ENCODE measurements around the gene RACK1.

RACK1 gene

DNA sequence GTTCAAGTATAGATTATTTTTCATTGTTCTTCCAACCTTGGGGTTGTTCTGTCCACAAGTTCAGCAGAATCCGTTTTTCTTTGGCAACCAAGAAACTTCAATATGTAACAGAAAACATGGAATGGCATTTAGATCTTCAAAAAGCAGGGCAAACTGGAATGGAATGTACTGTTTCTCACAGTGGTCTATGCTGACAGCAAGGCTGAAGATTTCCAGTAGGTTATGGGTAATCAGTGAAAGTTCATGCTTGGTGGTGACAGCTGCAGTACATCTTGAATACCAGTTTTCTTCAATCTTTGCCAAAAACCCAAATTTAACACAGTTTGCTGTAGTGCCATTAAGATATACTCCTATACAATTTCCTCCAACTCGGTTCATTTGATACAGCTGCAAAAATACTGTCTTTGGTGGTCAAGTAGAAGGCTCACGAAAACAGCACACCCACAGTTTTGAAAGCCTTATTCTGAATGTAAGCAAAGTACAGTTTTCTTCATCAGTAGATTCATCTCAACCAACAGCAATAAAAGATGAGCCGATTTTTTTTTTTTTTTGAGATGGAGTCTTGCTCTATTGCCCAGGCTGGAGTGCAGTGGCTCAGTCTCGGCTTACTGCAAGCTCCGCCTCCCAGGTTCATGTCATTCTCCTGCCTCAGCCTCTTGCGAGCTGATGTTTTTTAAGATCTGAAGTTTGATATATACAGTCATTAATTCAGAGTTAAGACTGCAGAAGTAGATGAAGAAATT is 12.3 kb upstream of the RACK1 start:
- Histone ChIP-seq H3K36me3 (ENCODE audit: control insufficient read depth, insufficient read depth, low read length) (peaks cover 4% of the 10 kb centered on the region), H2BK5ac (ENCODE audit: low read length) (no peak overlapping the region), H3K18ac (ENCODE audit: low read length) (no peak overlapping the region), H3K23ac (ENCODE audit: low read length) (no peak overlapping the region), H2BK120ac (ENCODE audit: low read depth, low read length) (no peak overlapping the region), H2AK5ac (ENCODE audit: low read length) (no peak overlapping the region), H4K8ac (ENCODE audit: low read depth, low read length) (no peak overlapping the region), H3K27ac (ENCODE audit: low read depth, low read length) (no peak overlapping the region), H3K27me3 (ENCODE audit: insufficient read depth, low read length, poor library complexity) (no peaks in the 10 kb centered on the region), H3K9ac (ENCODE audit: low read length) (no peak overlapping the region), H3K79me2 (ENCODE audit: control insufficient read depth, insufficient read depth, low read length) (peaks cover 44% of the 10 kb centered on the region), H3K4me1 (ENCODE audit: control insufficient read depth, low read depth, low read length) (peaks cover 4% of the 10 kb centered on the region), H2BK15ac (replicated peaks; ENCODE audit: low read depth) (no peak overlapping the region), H4K5ac (ENCODE audit: low read length) (no peak overlapping the region), H3K4ac (ENCODE audit: low read depth, low read length) (no peak overlapping the region), H3K56ac (ENCODE audit: low read length) (no peak overlapping the region), H3K4me2 (ENCODE audit: low read length) (no peak overlapping the region), H3K79me1 (ENCODE audit: low read length) (peaks cover 25% of the 10 kb centered on the region), H3K4me3 (ENCODE audit: low read length) (no peak overlapping the region)
- no CpG with 5 or more reads among the region's 7 CpGs for WGBS (ENCODE audit: extremely low coverage, insufficient coverage, low lambda C conversion rate)
- DNase-seq = no peak

DNA sequence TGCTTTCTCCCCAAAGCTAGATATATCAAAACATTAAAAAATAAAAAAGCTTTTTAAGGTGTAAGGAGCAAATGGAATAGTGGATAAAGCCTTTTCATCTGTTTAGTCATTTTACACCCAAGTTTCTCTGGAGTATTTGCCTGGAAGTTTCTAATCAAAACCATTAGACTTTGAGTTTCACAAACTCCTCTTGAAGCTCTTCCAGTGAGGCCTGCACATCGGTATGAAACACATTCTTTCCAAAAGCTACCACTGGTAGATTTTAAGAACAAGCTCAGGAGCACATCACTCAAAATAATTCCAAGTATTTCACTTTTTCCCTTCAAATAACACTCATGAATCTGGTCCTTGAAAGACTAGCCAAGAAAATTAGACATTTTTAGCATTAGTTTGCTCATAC is 11.6 kb upstream of the RACK1 start:
- no CpG with 5 or more reads among the region's 1 CpG for WGBS (ENCODE audit: extremely low coverage, insufficient coverage, low lambda C conversion rate)
- Histone ChIP-seq H2AK5ac (ENCODE audit: low read length) (no peak overlapping the region), H3K23ac (ENCODE audit: low read length) (no peak overlapping the region), H3K4me2 (ENCODE audit: low read length) (no peak overlapping the region), H3K79me2 (ENCODE audit: control insufficient read depth, insufficient read depth, low read length) (peaks cover 50% of the 10 kb centered on the region), H3K27me3 (ENCODE audit: insufficient read depth, low read length, poor library complexity) (no peaks in the 10 kb centered on the region), H4K5ac (ENCODE audit: low read length) (no peak overlapping the region), H3K9ac (ENCODE audit: low read length) (no peak overlapping the region), H3K56ac (ENCODE audit: low read length) (no peak overlapping the region), H2BK120ac (ENCODE audit: low read depth, low read length) (no peak overlapping the region), H3K79me1 (ENCODE audit: low read length) (peaks cover 26% of the 10 kb centered on the region), H3K4ac (ENCODE audit: low read depth, low read length) (no peak overlapping the region), H3K27ac (ENCODE audit: low read depth, low read length) (no peak overlapping the region), H2BK15ac (replicated peaks; ENCODE audit: low read depth) (no peak overlapping the region), H3K4me3 (ENCODE audit: low read length) (no peak overlapping the region), H3K4me1 (ENCODE audit: control insufficient read depth, low read depth, low read length) (peaks cover 3% of the 10 kb centered on the region), H2BK5ac (ENCODE audit: low read length) (no peak overlapping the region), H4K8ac (ENCODE audit: low read depth, low read length) (no peak overlapping the region), H3K36me3 (ENCODE audit: control insufficient read depth, insufficient read depth, low read length) (peaks cover 7% of the 10 kb centered on the region), H3K18ac (ENCODE audit: low read length) (no peak overlapping the region)
- DNase-seq = no peak

GRCh38 chr5:181248277-181248676 is 4.6 kb upstream of the RACK1 start:
- H3K4me2 ChIP-seq (ENCODE audit: low read length) = peak overlapping the region; percentile 89
- H3K56ac ChIP-seq (ENCODE audit: low read length) = peak overlapping the region; percentile 97
- no peak overlapping the region for H3K4ac ChIP-seq (ENCODE audit: low read depth, low read length)
- no peak overlapping the region for H3K27ac ChIP-seq (ENCODE audit: low read depth, low read length)
- H3K9ac ChIP-seq (ENCODE audit: low read length) = peak overlapping the region; percentile 98
- H3K27me3 ChIP-seq (ENCODE audit: insufficient read depth, low read length, poor library complexity) = no peaks in the 10 kb centered on the region
- peak overlapping the region; percentile 71 for H3K4me3 ChIP-seq (ENCODE audit: low read length)
- H4K8ac ChIP-seq (ENCODE audit: low read depth, low read length) = no peak overlapping the region
- H2BK120ac ChIP-seq (ENCODE audit: low read depth, low read length) = no peak overlapping the region
- peaks cover 8% of the 10 kb centered on the region for H3K4me1 ChIP-seq (ENCODE audit: control insufficient read depth, low read depth, low read length)
- no peak overlapping the region for H2AK5ac ChIP-seq (ENCODE audit: low read length)
- no peak overlapping the region for H4K5ac ChIP-seq (ENCODE audit: low read length)
- no peak overlapping the region for H2BK5ac ChIP-seq (ENCODE audit: low read length)
- H2BK15ac ChIP-seq (replicated peaks; ENCODE audit: low read depth) = no peak overlapping the region
- DNase-seq = no peak
- peaks cover 3% of the 10 kb centered on the region for H3K36me3 ChIP-seq (ENCODE audit: control insufficient read depth, insufficient read depth, low read length)
- peaks cover 17% of the 10 kb centered on the region for H3K79me1 ChIP-seq (ENCODE audit: low read length)
- H3K18ac ChIP-seq (ENCODE audit: low read length) = no peak overlapping the region
- peaks cover 71% of the 10 kb centered on the region for H3K79me2 ChIP-seq (ENCODE audit: control insufficient read depth, insufficient read depth, low read length)
- no CpG with 5 or more reads among the region's 4 CpGs for WGBS (ENCODE audit: extremely low coverage, insufficient coverage, low lambda C conversion rate)
- no peak overlapping the region for H3K23ac ChIP-seq (ENCODE audit: low read length)

DNA sequence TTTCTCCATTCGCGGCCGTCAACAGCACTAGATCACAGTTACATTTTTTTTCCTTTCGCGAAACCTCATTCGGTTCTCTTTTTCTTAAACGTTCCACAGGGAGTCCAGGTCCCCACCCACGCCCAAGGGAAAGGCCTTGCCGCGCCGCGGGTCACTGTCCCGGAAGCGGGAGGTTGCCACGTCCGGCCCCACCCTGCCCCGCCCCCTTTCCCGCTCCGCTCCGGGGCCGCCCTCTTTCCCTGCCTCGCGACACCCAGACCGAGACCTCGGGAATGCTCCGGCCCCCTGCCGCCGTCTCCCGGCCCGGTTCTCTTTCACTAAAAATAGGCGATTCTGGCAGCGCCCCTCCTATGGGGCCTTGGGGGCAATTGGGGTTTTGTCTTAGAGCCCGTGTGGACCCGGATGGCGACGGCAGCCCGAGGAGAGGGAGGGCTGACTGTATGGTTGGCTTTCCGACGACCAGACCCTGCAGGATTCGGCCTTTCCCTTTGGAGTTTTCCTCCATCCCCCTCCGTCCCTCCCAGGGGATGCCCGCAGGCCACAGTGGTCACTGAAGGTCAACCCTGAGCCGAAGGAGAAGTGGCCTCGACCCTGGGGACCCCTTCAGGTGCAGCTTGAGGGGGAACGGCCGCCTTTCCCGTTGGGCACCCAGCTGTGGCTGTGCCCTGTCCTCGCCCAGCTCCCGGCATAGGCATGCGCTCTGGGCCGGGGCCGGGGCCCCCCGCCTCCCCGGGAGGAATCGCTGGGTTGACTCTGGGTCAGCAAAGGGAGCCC is 2.8 kb upstream of the RACK1 start:
- H3K4me1 ChIP-seq (ENCODE audit: control insufficient read depth, low read depth, low read length) = peaks cover 11% of the 10 kb centered on the region
- H2AK5ac ChIP-seq (ENCODE audit: low read length) = peak overlapping the region; percentile 79
- no peak overlapping the region for H2BK15ac ChIP-seq (replicated peaks; ENCODE audit: low read depth)
- peak overlapping the region; percentile 85 for H3K4me2 ChIP-seq (ENCODE audit: low read length)
- H3K18ac ChIP-seq (ENCODE audit: low read length) = peak overlapping the region; percentile 77
- peak overlapping the region; percentile 99 for H3K9ac ChIP-seq (ENCODE audit: low read length)
- H3K27me3 ChIP-seq (ENCODE audit: insufficient read depth, low read length, poor library complexity) = no peaks in the 10 kb centered on the region
- DNase-seq = peak; percentile 91
- H3K36me3 ChIP-seq (ENCODE audit: control insufficient read depth, insufficient read depth, low read length) = peaks cover 14% of the 10 kb centered on the region
- peak overlapping the region; percentile 90 for H3K4ac ChIP-seq (ENCODE audit: low read depth, low read length)
- H3K23ac ChIP-seq (ENCODE audit: low read length) = peak overlapping the region; percentile 92
- H3K79me2 ChIP-seq (ENCODE audit: control insufficient read depth, insufficient read depth, low read length) = peaks cover 74% of the 10 kb centered on the region
- H4K8ac ChIP-seq (ENCODE audit: low read depth, low read length) = no peak overlapping the region
- H2BK120ac ChIP-seq (ENCODE audit: low read depth, low read length) = peak overlapping the region; percentile 7
- peak overlapping the region; percentile 75 for H2BK5ac ChIP-seq (ENCODE audit: low read length)
- H4K5ac ChIP-seq (ENCODE audit: low read length) = no peak overlapping the region
- no CpG with 5 or more reads among the region's 55 CpGs for WGBS (ENCODE audit: extremely low coverage, insufficient coverage, low lambda C conversion rate)
- H3K4me3 ChIP-seq (ENCODE audit: low read length) = peak overlapping the region; percentile 91
- peak overlapping the region; percentile 99 for H3K56ac ChIP-seq (ENCODE audit: low read length)
- peak overlapping the region; percentile 89 for H3K27ac ChIP-seq (ENCODE audit: low read depth, low read length)
- peaks cover 14% of the 10 kb centered on the region for H3K79me1 ChIP-seq (ENCODE audit: low read length)

DNA sequence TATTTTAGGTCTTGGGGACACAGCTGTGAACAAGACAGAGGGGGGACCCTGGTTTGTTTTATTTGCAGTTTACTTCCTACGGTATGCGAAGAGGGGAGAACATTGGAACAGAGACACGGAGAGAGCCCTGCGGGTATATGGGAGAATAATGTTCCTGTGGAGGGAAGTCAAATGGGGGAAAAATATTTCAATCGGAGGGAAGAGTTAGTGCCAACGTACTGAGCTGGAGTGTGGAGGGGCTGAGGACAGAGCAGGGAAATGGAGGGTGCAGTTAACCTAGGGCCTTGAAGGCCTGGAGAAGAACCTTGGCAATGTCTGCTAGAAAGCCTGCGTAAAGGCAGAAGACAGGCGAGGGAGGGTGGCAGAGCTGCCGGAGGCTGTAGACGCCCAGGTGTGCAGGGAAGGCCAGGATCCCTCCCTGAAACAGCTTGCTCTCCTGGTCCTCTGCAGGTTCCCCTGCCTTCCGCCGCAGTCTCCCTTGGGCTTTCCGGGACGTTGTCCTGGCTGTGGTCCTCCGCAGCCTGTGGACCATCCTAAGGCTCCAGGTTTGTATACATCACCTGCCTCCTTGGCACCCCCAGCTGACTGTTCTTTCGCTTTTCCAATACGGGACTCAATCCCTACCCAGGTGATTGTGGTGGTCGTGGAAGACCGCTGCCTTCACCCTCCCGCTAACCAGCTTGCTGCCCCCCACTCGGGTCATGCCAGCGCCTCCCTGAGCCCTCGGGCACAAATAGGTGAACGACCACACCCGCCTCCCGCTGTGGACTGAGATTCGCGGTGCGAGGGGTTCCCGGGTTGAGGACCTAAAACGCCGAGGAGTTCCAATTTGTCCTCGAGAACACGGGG is 1.9 kb upstream of the RACK1 start:
- Histone ChIP-seq H3K23ac (ENCODE audit: low read length) (peak overlapping the region; percentile 67), H4K5ac (ENCODE audit: low read length) (no peak overlapping the region), H3K56ac (ENCODE audit: low read length) (peak overlapping the region; percentile 86), H3K18ac (ENCODE audit: low read length) (peak overlapping the region; percentile 29), H3K27me3 (ENCODE audit: insufficient read depth, low read length, poor library complexity) (no peaks in the 10 kb centered on the region), H3K4ac (ENCODE audit: low read depth, low read length) (peak overlapping the region; percentile 90), H2BK120ac (ENCODE audit: low read depth, low read length) (peak overlapping the region; percentile 7), H2BK5ac (ENCODE audit: low read length) (peak overlapping the region; percentile 34), H3K79me2 (ENCODE audit: control insufficient read depth, insufficient read depth, low read length) (peaks cover 75% of the 10 kb centered on the region), H2AK5ac (ENCODE audit: low read length) (peak overlapping the region; percentile 15), H3K4me1 (ENCODE audit: control insufficient read depth, low read depth, low read length) (peaks cover 13% of the 10 kb centered on the region), H3K79me1 (ENCODE audit: low read length) (peaks cover 14% of the 10 kb centered on the region), H3K9ac (ENCODE audit: low read length) (peak overlapping the region; percentile 76), H4K8ac (ENCODE audit: low read depth, low read length) (no peak overlapping the region), H2BK15ac (replicated peaks; ENCODE audit: low read depth) (no peak overlapping the region), H3K27ac (ENCODE audit: low read depth, low read length) (no peak overlapping the region), H3K4me2 (ENCODE audit: low read length) (peak overlapping the region; percentile 85), H3K4me3 (ENCODE audit: low read length) (peak overlapping the region; percentile 73), H3K36me3 (ENCODE audit: control insufficient read depth, insufficient read depth, low read length) (peaks cover 19% of the 10 kb centered on the region)
- WGBS (ENCODE audit: extremely low coverage, insufficient coverage, low lambda C conversion rate) = no CpG with 5 or more reads among the region's 34 CpGs
- DNase-seq = peak; percentile 35

All from mesendoderm (in vitro differentiated cells).